GM12865 (cell line): ENCODE measurements around the gene SIX6.

ENCODE experiments used
- DNase-seq: peaks from one replicate; pipeline ENCODE4 v3.0.0; 2010; ENCODE audit warnings: low read depth
- H3K4me3 ChIP-seq: 2 replicates; pipeline ENCODE4 v1.5.1; 2011; ENCODE audit warnings: mild to moderate bottlenecking, low read depth, low read length, control low read depth
- TF ChIP-seq, protein P1 (sequence below): IDR thresholded peaks from 2 replicates; pipeline ENCODE4 v1.5.1; 2011; ENCODE audit warnings: low read length, control low read depth, low read depth, inconsistent platforms; ENCODE audit not compliant: insufficient read depth; ENCODE audit errors: missing control alignments

Gene SIX6

DNA sequence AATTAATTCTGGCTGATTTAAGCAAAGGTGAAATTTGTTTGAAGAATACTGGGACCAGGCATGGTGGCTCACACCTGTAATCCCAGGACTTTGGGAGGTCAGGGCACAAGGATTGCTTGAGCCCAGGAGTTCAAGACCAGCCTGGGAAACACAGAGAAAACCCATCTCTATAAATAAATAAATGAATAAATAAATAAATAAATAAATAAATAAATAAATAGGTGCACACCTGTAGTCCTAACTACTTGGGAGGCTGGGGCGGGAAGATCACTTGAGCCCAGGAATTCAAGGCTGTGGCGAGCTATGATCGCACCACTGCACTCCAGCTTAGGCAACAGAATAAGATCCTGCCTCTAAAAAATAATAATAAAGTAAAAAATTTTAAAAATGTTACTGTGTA, 18.7 kb upstream of the SIX6 start:
- no peak overlapping the region for H3K4me3 ChIP-seq
- TF ChIP-seq, protein P1, sequence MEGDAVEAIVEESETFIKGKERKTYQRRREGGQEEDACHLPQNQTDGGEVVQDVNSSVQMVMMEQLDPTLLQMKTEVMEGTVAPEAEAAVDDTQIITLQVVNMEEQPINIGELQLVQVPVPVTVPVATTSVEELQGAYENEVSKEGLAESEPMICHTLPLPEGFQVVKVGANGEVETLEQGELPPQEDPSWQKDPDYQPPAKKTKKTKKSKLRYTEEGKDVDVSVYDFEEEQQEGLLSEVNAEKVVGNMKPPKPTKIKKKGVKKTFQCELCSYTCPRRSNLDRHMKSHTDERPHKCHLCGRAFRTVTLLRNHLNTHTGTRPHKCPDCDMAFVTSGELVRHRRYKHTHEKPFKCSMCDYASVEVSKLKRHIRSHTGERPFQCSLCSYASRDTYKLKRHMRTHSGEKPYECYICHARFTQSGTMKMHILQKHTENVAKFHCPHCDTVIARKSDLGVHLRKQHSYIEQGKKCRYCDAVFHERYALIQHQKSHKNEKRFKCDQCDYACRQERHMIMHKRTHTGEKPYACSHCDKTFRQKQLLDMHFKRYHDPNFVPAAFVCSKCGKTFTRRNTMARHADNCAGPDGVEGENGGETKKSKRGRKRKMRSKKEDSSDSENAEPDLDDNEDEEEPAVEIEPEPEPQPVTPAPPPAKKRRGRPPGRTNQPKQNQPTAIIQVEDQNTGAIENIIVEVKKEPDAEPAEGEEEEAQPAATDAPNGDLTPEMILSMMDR = no peak
- DNase-seq = no peak

DNA sequence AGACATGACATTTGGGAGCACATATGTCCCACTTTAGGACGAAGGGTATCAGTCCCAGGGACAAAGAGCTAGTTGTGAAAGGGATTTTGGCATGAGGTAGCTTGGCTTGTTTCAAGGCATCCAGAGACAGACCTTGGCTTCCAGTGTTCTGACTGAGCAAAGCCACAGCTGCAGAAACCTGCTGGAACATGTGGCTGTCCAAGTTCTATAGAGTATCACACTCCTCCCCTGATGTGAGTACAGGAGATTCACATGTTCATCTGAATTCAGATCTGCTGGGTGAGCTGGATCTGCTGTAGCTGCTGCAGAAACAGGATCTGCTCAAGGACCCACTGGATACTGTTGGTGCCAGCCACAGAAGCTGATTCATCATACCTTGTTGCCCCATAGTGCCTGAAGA, 13.0 kb upstream of the SIX6 start:
- TF ChIP-seq, protein P1 = no peak
- no peak for DNase-seq
- H3K4me3 ChIP-seq = no peak overlapping the region

DNA sequence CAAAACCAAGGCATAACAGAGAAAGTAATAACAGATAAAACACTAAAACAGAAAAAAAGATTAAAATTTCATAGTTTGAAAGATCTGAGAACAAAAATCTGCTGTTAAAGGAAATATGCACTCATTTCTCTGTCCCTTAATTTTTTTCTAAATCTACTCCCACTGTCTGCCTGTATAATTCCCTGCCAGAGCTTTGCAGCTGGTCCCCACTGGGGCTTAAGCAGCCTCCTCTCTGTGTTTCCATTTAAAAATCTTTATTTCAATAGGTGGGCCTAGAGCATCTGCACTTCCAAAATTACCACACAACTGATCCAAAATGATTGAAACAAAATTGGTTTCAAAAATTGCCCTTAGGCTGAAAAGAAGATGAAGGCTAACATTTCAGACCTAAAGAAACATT, 6.4 kb upstream of the SIX6 start:
- H3K4me3 ChIP-seq = no peak overlapping the region
- TF ChIP-seq, protein P1 = no peak
- DNase-seq = no peak

DNA sequence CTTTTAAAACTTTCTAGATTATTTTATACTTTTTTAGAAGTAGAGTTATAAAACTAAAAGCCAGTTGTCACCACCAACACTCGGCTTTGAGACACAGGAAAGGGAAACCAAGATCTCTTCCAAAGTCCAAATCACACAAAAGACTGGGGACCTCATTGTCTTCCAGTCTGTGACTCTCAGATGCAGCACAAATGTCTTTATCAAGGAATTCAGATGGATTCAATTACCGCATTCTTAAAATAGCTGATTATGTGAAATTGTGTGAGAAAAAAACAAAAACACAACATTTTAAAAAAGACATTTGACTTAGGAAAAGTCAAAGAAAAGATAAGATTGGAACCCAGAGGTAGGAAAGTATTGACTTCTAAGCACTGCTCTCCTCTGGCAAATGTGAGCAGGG, 3.5 kb upstream of the SIX6 start:
- TF ChIP-seq, protein P1 = no peak

DNA sequence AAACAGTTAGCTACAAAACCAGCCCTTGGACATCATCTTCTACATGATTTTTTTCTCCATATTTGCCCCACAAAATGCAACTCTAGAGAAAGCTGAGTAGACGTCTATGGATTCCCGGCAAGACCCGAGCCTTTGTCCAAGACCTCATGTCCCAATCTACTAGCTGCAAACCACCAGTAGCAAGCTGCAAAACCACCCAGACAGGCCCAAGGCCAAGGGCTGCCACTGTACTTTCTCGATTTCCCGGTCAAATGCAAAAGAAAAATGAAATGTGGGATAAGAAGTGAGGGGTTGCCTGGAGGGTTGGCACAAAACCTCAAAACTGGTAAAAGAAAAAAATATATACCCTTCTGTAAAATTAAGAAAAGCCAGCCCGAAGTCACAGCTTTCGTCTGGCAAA, 2.9 kb upstream of the SIX6 start:
- H3K4me3 ChIP-seq = no peak overlapping the region
- TF ChIP-seq, protein P1 = no peak
- no peak for DNase-seq

More for the DNA sequence above, 3.5 kb upstream of the SIX6 start:
- no peak for DNase-seq
- no peak overlapping the region for H3K4me3 ChIP-seq

DNA sequence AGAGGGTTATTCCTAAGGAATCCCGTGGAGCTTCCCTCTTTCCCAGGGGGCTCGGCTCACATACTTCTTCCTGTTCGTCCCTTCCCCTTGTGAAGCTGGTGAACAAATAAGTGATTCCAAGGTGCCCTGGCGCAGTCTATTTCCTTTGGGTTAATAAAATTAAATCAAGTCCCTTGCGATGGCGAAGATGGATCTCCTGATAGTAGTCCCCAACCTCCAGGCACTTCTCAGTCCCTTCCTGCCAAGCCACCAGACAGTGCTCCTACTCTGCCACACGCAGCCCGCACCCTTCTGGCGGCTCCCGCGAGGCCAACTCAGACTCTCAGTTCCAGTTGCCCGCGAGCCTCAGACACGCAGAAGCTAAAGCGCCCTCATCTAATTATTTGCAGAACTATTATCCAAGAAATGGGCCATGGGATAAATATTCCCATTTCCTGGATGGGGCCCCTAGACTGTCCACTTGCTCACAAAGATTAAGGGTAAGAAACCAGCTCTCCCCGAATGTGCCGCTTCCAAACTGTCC, 2.4 kb upstream of the SIX6 start:
- no peak overlapping the region for H3K4me3 ChIP-seq
- DNase-seq = no peak
- TF ChIP-seq, protein P1 = no peak

DNA sequence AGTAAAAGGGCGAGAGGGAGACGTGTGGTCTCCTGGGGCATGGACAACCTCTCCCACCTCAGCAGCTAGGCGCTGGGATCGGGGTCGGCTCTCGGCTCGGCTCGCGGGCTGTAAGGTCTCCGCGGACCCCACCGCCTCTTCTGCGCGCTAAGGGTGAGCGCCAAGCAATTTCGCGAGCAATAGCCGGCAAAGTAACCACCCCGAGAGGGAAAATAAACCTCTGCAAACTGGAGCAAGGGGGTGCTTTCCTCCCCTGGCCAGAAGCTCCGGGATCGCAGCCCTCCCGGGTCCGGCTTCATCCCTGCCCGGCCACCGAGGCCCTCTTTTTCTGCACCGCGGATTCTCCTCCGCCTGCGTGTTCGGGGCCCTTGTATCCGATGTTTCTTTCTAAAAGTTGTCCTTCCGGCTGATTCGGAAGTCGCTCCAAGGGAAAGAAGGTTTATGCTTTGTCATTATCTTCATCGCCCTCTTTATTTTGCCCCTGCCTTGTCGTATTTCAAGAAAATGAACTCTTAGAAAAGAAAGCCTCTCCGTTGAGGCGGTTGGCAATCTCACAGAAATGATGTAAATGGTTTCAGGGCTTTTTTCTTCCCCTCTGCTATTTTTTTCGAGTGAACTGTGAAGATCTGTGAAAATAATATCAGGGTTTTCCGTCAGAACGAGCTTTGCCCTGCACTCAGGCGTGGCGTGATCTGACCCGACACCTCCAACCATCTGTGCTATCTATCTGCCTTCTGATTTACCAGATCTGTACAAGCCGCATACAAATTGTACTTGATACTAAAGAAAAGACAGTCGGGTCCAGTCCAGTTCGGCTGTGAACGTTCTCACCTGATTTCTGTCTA, 1.7 kb upstream of the SIX6 start:
- H3K4me3 ChIP-seq = no peak overlapping the region
- DNase-seq = no peak
- TF ChIP-seq, protein P1 = no peak
